HFF-Myc (cell line): ENCODE data around the gene SPDYE16.
A peak's percentile ranks its signal among the peaks of the same experiment; 100 is the strongest.
"Not testable (repeated sequence)": the region's sequence is repeated elsewhere in the genome, so short reads cannot be mapped to it uniquely, and the experiment has no call there.

Experiments
- DNase-seq: peaks from one replicate; pipeline ENCODE4 v3.0.0-alpha.2; 2011; ENCODE audit warnings: low read depth; ENCODE audit errors: extremely low read depth
- H3K4me3 ChIP-seq: replicated peaks from 2 replicates; pipeline ENCODE4 v1.5.1; 2011; ENCODE audit warnings: low read depth, mild to moderate bottlenecking, control low read depth, low read length
- TF ChIP-seq, protein P1 (sequence below): IDR thresholded peaks from 2 replicates; pipeline ENCODE4 v1.5.1; 2012; ENCODE audit warnings: mild to moderate bottlenecking, low read depth, low read length, control low read depth; ENCODE audit errors: missing control alignments

SPDYE16 gene

DNA sequence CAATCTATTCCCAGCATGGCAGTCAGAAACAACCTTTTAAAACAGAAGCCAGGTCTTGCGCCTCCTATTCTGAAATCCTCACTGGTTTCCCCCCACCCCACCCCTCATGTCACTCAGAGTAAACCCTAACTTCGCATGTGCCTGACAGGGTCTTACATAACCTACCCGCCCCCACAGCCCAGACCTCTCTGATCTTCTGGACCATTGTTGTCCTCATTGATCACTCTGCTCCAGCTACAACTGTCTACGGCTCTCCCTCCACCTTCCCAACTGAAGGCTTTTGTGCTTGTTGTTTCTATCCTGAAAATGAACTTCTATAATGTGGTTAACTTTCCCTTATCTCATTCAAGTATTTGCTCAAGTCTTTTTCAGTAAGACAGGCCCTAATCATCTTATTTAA is 17.1 kb upstream of the SPDYE16 start:
- not testable (repeated sequence) for DNase-seq, H3K4me3 ChIP-seq

DNA sequence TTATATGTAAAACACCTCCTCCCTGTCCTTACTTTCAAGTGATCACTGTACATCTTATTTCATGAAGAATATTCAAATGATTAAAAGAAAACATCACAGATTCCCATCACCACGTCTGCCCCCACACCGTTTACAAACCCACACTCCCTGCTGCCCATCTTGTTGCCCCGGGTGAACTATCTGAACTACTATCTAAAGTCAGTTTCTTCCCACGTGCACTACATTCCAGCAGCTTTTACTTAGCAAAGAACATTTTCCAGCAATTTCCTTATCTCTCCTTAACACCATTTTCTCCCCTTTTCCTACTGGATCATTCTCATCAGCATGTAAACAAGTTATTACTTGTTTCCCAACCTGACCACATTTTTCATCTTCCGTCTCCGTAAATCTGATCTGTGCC is 16.6 kb upstream of the SPDYE16 start:
- DNase-seq, H3K4me3 ChIP-seq: not testable (repeated sequence)

DNA sequence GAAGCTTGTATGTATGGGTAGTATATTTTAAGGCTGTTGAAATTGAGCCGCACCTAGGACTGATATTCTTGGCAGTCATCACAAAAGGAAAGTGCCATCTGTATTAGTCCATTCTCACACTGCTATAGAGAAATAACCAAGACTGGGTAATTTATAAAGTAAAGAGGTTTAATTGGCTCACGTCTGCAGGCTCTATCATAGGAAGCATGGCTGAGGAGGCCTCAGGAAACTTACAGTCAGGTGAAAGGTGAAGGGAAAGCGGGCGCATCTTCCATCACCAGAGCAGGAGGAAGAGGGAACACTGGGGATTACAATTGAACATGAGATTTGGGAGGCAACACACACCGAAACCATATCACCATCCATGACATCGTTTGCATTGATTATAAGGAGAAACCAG is 8.9 kb upstream of the SPDYE16 start:
- not testable (repeated sequence) for DNase-seq, H3K4me3 ChIP-seq

DNA sequence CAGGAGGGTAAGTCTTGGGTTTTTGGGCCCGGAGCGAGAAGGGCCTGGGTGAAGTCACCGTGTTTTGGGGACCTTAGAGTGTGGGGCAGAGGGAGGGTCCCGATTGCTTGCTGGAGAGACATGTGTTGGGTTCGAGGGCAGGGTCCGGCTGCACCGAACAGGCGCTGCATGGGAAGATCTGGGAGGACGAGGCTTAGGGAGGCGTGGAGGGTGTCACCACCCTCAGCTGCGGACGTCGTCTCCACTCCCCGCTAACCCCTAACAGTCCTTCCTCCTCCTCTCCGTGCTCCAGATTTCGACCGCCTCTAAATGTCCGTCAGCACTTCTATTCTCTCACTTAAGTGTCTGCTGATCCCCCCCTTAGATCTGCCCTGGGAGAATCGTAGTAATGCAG is 6.8 kb upstream of the SPDYE16 start:
- not testable (repeated sequence) for DNase-seq
- peak overlapping the region; percentile 67 for H3K4me3 ChIP-seq

DNA sequence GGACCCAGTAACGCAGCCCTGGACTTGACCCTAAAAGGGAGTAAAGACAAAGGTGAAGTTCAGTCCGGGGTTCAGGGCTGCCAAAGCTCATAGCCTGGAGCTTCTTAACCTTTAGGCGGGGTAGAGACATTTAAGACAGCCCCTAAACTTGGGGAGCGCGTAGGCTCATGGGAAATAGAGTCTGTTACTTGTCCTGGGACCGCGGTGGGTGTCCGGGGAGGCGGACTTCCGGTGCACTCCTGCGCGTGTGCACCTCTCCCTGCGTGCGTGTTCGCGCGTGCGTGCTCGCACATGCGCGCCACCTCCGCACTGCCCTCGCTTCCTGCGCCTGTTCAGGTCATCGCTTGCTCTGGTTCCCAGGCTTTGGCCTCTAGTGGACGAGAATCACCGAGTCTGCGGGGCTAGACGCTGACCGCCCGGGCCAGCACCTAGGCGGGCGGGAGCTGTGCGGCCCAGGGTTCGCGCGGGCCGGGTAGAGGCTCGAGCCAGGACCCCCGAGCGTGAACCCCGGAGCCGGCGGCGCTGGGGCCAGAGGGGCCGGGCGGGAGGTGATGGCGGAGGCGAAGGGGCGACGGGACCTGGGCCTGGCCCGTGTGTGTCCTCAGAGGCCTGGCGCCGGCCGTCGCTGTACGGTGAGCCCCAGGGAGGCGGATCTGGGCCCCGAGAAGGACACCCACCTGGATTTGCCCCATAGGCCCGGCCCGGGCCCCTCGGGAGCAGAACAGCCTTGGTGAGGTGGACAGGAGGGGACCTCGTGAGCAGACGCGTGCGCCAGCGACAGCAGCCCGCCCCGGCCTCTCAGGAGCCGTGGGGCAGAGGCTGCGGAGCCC is 6.1 kb upstream of the SPDYE16 start:
- peak; percentile 72 for DNase-seq
- H3K4me3 ChIP-seq, result peak overlapping the region; percentile 67

DNA sequence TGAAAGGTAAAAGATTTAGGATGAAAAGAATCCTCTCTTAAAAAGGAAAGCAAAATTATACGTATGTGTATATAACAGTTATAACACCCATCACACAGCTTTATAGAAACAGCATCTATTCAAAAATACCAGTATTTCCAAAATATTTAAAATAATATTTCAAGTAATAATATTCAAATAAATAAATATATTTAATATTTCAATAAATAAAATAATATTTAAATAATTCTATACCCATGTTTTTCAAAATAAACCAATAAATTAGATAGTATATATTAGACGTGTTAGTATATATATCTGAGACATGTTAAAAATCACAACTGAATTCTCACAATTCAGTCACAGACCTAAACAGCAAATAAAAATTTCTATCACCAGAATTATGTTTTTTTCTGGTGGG is 11.5 kb downstream of the SPDYE16 start:
- H3K4me3 ChIP-seq, DNase-seq: not testable (repeated sequence)

DNA sequence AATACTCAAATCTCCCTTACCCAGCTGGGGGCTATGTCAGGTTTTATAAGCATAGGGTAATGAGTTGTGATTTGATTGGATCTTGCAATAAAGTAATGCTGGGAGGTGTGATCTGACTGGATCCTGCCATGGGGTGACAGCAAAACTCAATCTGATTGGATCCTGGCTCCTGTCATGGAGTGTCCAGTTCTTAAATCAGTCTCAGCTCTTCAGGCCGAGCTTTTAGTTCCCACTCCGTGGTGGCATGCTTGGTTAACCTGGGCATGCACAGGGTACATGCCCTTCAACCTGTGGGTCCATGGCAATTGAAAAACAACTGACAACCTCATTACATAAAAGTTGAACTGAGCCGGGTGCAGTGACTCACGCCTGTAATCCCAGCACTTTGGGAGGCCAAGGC is 16.9 kb downstream of the SPDYE16 start:
- not testable (repeated sequence) for DNase-seq, H3K4me3 ChIP-seq

DNA sequence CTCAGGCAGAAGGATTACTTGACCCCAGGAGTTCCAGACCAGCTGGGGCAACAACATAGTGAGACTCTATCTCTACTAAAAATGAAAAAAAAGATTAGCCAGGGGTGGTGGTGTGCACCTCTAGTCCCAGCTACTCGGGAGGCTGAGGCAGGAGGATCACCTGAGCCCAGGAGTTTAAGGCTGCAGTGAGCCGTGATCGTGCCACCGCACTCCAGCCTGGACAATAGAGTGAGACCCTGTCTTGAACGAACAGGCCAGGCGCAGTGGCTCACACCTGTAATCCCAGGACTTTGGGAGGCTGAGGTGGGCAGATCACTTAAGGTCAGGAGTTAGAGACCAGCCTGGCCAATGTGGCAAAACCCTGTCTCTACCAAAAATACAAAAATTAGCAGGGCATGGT is 26.2 kb downstream of the SPDYE16 start:
- not testable (repeated sequence) for H3K4me3 ChIP-seq, DNase-seq

DNA sequence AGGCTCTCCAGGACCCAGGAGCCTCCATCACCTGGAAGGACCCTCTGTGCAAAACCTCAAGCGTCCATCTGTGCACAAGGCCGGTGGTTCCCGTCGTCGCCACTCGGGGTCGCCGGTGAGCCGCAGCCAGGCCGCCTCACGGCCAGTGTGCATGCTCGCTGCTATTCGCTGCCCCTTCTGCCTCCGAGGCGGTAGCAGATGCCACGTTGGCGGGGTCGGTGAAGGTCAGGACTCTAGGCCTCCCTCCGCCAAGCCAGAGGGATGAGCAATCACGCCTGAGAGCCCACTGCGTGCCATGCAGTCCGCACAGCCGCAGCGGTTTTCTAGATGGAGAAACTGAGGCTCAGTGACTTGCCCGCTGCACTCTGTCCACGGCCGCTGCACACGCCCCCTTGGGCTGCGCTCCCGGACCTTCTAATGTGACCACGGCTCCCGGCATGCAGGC is 27.1 kb downstream of the SPDYE16 start:
- DNase-seq, result no peak
- TF ChIP-seq, protein P1, sequence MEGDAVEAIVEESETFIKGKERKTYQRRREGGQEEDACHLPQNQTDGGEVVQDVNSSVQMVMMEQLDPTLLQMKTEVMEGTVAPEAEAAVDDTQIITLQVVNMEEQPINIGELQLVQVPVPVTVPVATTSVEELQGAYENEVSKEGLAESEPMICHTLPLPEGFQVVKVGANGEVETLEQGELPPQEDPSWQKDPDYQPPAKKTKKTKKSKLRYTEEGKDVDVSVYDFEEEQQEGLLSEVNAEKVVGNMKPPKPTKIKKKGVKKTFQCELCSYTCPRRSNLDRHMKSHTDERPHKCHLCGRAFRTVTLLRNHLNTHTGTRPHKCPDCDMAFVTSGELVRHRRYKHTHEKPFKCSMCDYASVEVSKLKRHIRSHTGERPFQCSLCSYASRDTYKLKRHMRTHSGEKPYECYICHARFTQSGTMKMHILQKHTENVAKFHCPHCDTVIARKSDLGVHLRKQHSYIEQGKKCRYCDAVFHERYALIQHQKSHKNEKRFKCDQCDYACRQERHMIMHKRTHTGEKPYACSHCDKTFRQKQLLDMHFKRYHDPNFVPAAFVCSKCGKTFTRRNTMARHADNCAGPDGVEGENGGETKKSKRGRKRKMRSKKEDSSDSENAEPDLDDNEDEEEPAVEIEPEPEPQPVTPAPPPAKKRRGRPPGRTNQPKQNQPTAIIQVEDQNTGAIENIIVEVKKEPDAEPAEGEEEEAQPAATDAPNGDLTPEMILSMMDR, result peak; percentile 56
- H3K4me3 ChIP-seq, result no peak overlapping the region

DNA sequence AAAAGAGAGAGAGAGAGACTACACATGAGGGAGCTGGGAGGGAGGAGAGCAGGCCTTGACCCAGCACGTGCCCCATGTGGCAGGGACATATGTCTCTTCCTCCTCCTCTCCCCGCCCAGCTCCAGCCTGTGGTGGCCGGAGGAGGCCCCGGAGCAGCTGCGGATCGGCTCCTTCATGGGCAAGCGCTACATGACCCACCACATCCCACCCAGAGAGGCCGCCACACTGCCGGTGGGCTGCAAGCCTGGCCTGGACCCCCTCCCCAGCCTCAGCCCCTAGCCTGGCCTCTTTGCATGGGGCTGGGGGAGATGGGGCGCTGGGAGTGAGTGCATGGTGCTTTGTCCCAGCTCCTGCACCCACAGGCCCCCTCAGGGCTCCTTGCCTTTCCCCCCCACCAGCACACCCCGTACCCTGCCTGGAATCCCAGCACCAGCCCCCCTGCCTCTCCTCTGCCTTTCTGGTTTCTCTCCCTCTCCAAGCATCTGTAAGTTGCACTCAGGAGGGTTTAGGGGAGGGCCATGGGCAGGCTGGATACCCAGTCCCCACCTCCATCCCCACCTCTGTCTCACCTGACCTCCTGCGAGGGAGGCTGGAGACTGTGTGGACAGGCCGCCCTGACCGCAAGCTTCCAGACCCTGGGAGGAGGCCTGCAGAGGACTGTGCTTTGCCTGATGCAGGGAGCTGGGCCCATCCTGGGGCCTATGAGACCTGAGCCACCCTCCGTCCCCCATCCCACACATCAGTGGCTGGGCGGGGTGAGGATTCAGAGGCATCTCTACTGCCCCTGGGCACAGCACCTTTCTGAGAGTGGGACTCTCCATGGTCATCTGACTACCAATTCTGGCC is 27.9 kb downstream of the SPDYE16 start:
- H3K4me3 ChIP-seq, result no peak overlapping the region
- TF ChIP-seq, protein P1, result no peak
- DNase-seq, result no peak
